NCI-H2029 (cell line): ENCODE measurements around the gene RTL5.

Source experiments
- DNase-seq: peaks from one replicate; lab custom pipeline; 2025; lab: John Stamatoyannopoulos, UW

RTL5 gene

DNA sequence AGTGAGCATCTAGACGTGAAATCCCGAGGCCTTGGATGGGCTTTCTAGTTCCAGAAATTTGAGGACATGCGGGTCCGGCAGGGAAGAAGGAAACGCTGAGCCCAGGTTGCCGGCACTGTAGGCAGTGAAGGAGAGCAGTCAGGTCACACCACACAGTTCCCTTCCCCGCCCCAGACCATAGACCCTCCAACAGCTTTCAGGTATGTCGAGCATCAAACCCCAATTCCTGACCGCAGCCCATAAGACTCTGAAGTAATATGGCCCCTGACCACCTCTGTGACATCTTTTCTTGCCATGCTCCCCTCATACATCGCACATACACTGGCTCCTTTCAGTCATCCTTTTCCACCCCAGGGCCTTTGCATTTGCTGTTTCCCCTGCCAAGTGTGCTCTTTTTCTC is 23.0 kb downstream of the RTL5 start:
- no peak for DNase-seq

DNA sequence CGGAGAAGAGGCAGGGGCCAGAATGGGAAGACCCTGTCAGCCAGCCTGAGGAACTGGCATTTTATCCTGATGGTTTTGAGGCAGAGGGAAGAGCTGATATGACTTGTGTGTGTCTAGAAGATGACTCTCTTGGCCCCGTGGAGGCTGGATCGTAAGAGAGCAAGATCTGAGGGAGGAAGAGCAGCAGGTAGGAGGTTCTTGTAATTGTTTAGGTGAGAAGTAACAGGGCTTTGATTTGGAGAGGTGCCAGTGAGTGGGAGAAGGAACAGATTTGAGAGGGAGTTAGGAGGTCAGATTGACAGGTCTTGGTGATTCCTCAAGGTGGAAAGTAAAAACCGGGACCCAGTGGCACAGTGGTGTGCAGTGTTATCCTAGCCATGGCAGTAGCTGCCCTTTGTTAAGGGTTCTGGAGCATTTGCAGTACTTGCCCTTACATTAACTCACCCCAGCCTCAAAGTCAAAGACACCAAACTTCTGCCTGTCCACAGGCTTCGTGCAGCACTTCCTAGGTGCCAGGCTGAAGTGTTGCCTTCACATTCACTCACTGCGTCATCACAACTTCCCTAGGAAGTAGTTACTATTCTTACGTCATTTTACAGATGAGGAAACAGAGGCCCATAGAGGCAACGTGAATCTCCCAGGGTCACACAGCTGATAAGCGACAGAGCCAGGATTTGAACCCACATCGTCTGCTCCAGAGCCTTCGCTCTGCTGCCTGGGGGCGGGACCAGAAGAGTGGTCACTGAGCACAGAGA is 23.7 kb downstream of the RTL5 start:
- DNase-seq, result no peak

DNA sequence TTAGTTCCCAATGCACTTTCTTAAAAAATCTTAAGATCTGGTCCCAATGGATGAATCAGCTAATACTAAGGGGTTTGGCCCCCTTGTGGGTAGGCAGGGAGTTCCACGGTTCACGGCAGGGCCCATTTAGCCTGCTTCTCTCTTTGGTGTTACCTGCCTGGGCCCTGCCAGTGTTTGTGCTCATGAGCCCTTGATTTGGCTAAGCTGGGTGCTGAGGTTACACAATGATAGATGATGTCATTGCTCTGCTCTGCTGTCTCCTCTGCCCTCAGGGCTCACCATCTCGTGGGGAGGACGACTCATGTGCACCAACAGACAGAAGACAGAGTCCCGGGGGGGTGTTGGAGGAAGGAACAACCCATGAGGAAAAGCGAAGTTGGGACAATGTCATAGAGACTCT is 24.4 kb downstream of the RTL5 start:
- no peak for DNase-seq

DNA sequence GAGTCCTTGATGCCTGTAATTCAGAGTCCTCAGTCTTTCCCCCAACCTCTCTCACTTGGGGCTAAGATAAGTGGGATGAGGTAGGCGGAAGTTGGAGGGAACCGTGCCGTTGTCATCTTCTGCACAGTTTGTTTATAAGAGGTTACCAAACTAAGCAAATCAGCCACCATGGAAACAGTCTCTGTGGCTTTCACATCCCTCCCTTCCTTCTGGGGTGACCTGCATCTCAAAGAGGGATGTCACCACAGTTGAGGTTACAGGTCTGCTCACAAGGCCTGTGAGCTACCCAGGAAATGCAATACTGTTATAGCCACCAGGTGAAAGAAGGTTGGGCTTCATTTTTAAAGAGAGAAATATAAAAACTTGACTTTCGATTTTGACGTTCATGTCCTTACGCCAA is 26.3 kb downstream of the RTL5 start:
- DNase-seq, result no peak

DNA sequence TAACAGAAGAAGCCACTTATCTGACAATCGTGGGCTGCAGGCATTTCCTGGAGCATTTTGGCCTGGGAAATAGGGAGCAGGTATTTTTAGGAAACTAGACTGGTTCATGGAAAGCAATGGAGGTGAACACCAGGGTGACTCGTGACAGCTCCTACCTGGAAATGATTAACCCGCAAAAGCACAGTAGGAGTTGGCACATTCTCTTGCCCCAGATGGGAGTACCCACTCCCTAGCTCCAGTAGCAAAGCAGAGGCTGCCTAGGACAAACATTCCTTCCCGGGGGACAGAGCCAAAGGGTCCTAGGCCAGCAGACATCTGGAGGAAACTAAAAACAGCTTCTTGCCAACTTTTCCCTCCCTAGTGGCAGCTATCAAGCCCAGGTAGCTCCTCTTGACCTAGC is 29.0 kb downstream of the RTL5 start:
- DNase-seq, result no peak

DNA sequence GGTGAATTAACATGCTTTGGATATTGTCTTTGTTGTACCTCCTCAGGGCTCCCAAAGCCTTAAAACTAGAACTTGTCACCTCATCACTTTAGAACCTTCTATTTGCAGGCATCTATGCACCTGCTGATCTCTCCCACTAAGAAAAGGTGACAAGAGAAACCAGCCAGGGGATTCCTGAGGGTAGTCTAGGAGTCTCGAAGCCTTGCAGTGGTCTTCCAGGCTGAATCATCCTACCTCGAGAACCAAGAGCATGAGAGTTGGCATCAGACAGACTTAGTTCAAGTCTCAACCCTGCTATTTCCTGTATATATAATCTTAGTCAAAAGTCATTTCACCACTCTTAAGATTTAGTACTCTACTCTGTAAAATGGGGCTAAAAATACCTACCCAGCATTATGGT is 29.6 kb downstream of the RTL5 start:
- no peak for DNase-seq

DNA sequence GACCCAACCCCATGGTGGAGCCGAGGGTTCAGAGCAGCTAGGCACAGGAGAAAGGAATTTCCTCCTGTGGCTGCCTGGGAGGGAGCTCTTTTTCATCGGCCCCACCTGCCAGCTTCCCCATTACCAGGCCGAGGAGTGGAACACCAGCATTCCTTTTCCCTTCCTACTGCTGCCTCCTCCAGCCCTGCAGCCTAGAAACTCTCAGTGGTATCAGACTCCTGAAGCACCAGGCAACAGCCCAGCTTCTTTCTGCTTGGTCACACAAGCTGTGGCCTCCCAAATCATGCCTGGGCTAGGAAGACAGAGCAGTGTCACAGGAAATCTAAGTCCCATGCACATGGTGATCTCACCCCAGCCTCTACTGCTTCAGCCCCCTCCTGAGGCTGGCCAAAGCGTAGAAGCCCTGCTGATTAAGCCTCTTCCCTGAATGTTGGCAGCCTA is 30.1 kb downstream of the RTL5 start:
- DNase-seq, result no peak

DNA sequence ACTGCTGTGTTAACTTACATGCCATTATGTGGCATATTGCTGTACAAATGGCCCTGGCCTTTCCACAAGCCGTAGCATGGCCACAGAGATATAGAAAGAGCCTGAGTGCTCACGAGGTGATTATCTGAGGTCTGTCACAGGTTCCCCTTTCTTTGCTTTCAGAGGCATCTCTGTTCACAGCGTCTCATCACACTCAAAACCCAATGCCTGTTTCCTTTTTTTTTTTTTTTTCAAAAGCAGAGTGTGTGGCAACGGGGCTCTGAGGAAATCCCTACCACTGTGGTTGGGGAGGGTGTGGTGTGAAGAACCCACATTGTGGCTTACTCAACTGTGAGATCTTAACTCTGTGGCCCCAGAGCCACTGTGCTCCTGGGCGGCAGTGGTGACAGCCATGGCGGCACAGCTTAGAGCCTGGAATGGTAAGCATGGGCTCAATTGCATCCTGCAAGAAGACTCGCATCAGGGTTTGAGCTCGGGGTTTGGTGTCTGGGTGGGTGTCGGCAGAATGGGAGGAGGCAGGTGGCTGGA is 30.8 kb downstream of the RTL5 start:
- DNase-seq, result no peak

DNA sequence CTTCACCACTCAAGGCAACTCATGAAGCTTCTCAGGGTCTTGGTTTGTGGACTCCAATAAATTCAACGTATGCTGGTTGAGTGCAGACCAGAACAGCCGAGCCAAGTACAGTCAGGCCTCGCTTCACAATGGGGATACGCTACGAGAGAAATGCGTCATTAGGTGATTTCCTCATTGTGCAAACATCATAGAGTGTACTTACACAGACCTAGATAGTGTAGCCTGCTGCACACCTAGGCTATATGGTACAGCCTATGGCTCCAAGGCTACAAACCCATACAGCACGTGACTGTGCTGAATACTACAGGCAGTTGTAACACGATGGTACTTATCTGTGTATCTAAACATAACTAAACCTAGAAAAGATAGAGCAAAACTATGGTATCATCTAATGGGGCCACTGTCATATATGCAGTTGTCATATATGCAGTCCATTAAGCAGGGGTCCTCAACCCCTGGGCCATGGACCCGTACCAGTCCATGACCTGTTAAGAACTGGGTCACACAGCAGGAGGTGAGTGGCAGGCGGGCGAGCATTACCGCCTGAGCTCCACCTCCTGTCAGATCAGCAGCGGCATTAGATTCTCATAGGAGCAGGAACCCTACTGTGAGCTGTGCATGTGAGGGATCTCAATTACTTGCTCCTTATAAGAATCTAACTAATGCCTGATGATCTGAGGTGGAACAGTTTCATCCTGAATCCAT is 31.5 kb downstream of the RTL5 start:
- DNase-seq, result peak; percentile 25

DNA sequence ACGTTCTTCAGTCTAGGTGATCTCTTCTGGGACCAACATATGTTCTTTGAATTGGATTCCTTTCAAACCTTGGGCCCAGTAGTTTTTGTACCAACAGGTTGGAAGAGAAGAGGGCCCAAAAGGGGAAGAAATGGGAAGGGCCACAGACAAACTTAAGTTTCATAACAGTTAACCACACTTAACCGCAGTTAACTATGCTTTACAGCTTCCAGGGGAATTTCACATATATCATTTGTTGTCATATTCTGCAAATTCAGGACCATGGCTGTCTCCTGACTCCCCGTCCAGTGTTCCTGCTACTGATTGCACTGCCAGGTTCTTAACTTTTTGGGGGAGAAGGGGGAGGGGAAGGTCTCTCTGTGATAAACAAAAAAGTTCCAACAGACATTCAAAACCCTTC is 34.6 kb downstream of the RTL5 start:
- DNase-seq, result no peak

DNA sequence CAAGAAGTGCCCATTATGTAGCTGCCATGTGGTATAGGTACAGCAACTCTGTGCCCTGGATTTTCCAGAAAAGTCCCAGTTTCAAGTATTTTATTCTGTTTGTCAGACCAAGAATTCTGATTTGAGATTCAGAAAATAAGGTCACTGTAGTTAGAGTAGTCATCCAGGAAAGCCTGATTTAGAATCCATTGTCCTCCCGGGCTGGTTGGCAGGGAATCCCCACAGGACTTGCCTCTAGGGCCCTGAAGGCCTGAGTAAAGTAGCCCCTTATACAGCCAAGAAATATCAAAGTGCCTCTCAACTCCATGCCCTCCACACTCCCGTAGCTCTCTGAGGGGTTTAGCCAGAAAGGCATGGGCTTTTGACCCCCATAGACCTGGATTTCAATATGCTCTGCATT is 36.3 kb downstream of the RTL5 start:
- no peak for DNase-seq

DNA sequence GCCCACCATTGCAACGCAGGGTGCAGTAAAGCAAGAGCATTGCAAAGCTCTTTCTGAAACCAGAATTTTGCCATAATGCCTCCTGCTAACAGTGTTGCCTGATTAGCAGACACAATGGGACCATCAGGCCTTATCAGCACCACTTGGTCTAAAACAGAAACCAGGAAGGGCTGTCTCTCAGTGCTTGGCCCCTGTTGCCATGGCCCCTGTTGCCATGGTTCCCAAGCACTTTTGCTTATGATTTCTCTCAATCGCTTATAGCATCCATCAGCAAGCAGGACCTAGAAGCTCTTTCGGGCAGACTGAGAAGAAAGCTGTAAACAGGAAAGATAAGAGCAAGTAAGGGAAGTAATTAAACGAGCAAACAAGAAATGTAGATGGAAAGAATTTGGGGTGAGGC is 36.8 kb downstream of the RTL5 start:
- peak; percentile 11 for DNase-seq

DNA sequence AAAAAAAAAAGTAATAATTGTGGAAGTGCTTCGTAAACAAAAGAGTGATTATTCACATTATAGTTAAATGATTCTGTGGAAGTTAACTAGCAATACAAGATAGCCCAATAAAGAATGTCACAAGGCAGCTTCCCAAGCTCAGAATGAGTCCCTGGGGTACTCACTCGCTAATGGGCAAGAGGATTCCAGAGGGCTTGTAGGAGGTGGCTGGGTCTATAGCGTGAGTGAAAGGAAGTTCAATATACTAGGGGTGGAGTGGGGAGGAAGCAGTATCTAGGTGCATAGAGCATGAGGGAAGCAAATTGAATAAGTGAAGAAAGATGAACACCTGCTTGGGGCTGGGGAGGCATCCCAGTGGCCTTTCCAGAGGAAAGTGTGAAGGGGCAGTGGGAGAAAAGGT is 42.5 kb downstream of the RTL5 start:
- DNase-seq, result no peak

DNA sequence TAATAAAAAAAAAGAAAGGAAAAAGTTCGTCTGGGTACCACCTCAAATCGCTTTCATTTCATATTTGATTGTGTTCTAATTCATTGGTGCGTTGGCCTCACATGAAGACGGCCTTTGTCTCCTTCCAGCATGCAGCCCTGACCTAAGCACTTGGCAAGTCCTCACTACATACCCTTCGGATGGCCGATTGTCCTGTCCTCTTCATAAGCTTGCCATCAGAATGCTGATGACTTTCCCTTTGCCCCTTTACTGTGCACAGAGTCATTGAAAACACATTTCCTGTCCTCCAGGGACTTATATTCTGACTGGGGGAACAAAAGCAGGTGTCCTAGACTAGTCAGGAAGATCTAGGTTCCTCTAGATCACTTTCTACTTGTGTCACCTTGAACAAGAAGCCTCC is 43.0 kb downstream of the RTL5 start:
- DNase-seq, result no peak

DNA sequence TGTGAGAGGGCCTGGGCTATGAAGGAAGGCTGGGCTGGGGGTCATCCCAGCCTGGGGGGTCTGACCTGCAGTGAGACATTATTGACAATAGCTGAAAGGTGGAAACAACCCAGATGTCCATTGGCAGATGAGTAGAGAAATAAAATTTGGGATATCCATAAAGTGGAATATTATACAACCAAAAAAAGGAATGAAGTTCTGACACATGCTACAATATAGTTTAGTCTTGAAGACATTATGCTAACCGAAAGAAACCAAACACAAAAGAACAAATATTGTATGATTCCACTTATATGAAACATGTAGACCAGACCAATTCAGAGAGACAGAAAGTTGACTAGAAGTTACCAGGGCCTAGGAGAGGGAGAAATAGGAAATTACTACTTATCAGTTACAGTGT is 44.7 kb downstream of the RTL5 start:
- DNase-seq, result no peak

DNA sequence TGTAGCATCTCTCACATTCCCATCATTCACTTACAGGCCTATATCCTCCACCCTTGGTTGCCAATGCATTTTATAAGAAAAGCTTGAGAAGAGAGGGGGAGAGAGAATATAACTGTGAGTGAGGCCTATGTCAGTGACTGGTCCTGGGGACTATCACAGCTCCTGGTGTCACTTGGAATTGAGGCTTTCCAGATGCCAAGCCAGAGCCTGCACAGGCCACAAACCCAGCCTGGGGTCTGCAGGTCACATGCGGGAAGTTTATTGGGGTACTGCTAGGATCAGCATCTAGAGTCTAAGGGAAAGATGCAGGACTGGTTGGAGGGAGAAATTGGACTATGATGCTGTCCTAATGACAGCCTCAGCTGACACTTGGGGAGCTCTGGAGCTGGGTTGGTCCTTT is 47.6 kb downstream of the RTL5 start:
- no peak for DNase-seq

DNA sequence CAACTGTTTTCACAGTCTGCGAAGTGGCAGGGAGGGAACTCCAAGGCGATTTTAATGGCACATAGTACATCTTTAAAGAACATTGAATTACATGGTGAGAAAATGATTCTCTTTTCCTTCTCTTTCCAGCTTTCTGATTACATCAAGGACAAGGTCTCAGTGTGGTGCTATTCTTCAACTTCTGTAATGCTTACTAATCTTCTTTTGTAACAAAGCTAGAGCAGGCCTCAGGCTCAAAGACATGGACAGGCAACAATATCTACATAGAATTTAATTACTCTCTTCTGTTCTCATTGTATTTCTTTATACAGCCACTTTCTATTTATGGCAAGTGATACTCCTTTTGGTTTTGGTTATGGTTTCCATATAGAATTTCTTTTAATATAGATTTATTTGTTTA is 48.4 kb downstream of the RTL5 start:
- no peak for DNase-seq

DNA sequence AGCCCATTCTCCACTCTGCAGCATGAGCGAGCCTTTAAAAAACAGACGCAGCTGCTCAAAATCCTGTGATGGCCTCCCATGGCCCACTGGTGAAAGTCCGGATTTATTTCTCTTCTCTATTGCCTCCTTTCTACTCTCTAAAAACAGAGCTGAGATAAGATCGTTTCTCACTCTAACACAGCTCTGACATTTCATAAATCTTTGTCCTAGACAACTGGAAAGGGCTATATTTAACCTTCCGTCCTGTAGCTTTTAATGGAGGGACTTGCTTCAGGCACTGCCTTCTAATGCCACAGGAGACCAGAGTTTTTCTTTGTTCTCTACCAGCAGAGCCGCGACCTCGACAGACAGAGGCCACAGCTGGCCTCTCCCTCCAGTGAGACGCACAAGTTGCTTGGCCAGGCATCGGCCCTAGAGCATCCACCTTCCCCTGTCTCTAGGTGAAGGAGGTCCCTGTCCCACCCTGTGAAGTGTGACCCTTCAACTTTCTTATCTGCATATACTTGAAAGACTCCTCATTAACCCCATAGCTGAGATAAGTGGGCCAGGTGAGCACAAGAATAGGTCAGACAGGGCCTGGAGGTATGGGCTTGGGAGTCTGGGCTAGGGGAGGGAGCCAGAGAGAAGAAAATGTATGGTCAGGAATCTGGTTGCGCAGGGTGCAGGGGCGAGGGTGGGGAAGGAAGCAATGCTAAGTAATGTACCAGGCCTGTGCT is 50.0 kb downstream of the RTL5 start:
- no peak for DNase-seq

DNA sequence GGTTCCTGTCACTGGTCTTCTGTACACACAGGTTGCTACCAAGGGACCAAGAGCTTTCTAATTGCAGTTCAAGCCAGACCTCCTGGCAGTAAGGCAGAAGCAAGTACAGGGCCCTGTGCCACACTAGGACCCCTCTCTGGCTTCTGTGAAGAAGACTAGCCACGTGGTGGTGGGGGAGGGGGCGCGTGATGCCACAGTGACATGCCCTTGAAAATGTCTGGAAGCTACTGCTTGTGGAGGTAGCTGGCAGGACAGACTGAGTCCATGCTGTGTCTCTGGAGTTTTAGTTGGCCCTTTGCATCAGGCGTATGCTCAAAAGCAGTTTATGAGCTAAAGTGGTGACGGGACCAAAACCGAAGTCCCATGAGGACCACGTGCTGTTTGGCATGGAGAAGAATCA is 50.9 kb downstream of the RTL5 start:
- no peak for DNase-seq

DNA sequence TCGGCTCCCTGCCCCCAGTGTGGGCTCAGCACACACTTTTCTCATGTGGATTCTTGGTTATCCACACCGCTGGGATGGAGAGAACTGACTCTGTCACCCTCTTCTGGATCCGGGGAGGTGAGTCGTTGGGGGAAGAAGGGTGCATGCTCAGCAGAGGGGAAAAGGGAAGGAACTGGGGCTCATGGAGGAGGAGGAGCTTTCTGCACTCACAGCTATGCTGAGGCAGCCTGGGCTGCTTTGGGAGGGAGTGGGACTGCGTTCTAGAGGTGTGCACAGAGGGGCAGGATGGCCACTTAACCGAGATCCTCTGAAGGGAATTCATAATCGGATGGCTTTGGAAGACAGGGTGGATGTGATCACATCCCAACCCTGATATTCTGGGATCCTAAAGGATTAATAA is 51.6 kb downstream of the RTL5 start:
- DNase-seq, result no peak

DNA sequence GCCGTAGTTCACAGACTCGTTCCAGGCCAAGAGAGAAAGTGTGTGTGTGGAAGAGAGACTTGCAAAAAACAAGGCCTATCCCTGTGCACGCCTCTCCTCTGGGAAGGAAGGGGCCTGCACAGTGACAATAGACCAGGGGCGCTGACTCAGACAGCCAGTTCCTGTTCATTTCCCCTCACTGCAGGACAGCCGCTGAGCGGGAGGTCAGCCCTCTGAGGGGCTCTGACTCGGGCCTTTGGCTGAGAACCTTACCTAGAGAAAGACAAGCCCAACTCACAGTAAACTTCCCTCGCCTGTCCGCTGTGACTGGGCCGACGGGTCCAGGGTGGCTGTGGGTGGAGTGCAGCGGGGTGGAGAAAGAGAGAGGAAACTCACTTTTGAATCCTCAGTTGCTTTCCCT is 52.1 kb downstream of the RTL5 start:
- no peak for DNase-seq

DNA sequence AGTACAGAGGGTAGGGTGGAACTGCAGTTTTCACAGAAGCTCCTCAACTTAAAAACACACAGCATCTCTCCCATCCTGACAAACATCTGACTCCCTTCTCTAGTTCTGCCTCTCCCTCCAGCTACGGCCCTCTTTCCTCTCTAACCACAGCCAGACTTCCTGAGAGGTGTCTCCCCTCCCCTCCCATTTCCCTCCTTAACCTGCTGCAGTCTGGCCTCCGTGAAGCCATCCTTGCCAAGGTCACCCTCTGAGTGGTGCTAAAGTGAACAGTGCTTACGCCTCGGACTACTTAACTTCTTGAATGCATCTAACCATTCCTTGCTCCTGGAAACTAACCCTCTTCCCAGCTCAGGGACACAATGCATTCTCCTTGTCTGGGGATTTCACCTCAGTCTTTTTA is 53.3 kb downstream of the RTL5 start:
- DNase-seq, result no peak
